ENCODE data around the gene NAT16.

- TF ChIP-seq CTCF (IDR thresholded peaks at IDR 0.05) (no peak), POLR2A (IDR thresholded peaks at IDR 0.05) (no peak)
Observed at GRCh38 chr7:101186844-101187428, 6.8 kb upstream of the NAT16 start.

All from uterus (tissue), 2 donors.